Trophoblast cell (in vitro differentiated cells and primary cell): ENCODE results near the gene KRT7.

Experiments used
- DNase-seq, 2 donors: peaks; one replicate each; pipeline ENCODE4 v3.0.0-alpha.2; 2016
- H2AFZ ChIP-seq: 2 replicates; pipeline ENCODE4 v1.6.1; 2013; ENCODE audit warnings: low read length, moderate library complexity, mild to moderate bottlenecking; ENCODE audit not compliant: insufficient read depth, poor library complexity
- H2AK5ac ChIP-seq: 2 replicates; pipeline ENCODE4 v1.6.1; 2013; ENCODE audit warnings: mild to moderate bottlenecking, low read length
- H2BK120ac ChIP-seq: 2 replicates; pipeline ENCODE4 v1.6.1; 2013; ENCODE audit warnings: low read length, mild to moderate bottlenecking, moderate library complexity; ENCODE audit not compliant: insufficient read depth, poor library complexity
- H2BK12ac ChIP-seq: 2 replicates; pipeline ENCODE4 v1.6.1; 2013; ENCODE audit warnings: mild to moderate bottlenecking, low read length, moderate library complexity
- H2BK5ac ChIP-seq: 2 replicates; pipeline ENCODE4 v1.6.1; 2013; ENCODE audit warnings: low read length, low read depth, moderate library complexity, mild to moderate bottlenecking; ENCODE audit not compliant: poor library complexity
- H3K14ac ChIP-seq: 2 replicates; pipeline ENCODE4 v1.6.1; 2013; ENCODE audit warnings: mild to moderate bottlenecking, low read length
- H3K18ac ChIP-seq: 2 replicates; pipeline ENCODE4 v1.6.1; 2013; ENCODE audit warnings: mild to moderate bottlenecking, low read length
- H3K23ac ChIP-seq: 2 replicates; pipeline ENCODE4 v1.6.1; 2013; ENCODE audit warnings: low read length
- H3K27ac ChIP-seq: 2 replicates; pipeline ENCODE4 v1.5.1; 2013; ENCODE audit warnings: low read depth, mild to moderate bottlenecking, inconsistent platforms, low read length, moderate library complexity
- H3K27me3 ChIP-seq: 2 replicates; pipeline ENCODE4 v1.6.1; 2013; ENCODE audit warnings: inconsistent platforms, mild to moderate bottlenecking, low read length, moderate library complexity; ENCODE audit not compliant: insufficient read depth
- H3K36me3 ChIP-seq, 2 experiments: 1 replicate in 1 of 2; 2 replicates in 1 of 2; pipeline ENCODE4 v1.6.1; 2013; ENCODE audit warnings: low read length in 2 of 2, mild to moderate bottlenecking in 2 of 2, moderate library complexity in 1 of 2; ENCODE audit not compliant: insufficient read depth in 2 of 2, control insufficient read depth in 1 of 2
- H3K4ac ChIP-seq: 2 replicates; pipeline ENCODE4 v1.6.1; 2013; ENCODE audit warnings: low read depth, mild to moderate bottlenecking, low read length, moderate library complexity
- H3K4me1 ChIP-seq, 2 experiments: 1 replicate in 1 of 2; 2 replicates in 1 of 2; pipeline ENCODE4 v1.6.1; 2013; ENCODE audit warnings: low read length in 2 of 2, mild to moderate bottlenecking in 2 of 2, moderate library complexity in 1 of 2; ENCODE audit not compliant: insufficient read depth in 2 of 2, control insufficient read depth in 1 of 2
- H3K4me2 ChIP-seq: 2 replicates; pipeline ENCODE4 v1.6.1; 2013; ENCODE audit warnings: inconsistent platforms, mild to moderate bottlenecking, low read length, moderate library complexity
- H3K4me3 ChIP-seq: 2 replicates; pipeline ENCODE4 v1.5.1; 2013; ENCODE audit warnings: mild to moderate bottlenecking, low read depth, low read length, inconsistent platforms
- H3K79me1 ChIP-seq: one replicate; pipeline ENCODE4 v1.6.1; 2013; ENCODE audit warnings: low read length
- H3K79me2 ChIP-seq: 2 replicates; pipeline ENCODE4 v1.6.1; 2013; ENCODE audit warnings: low read length, mild to moderate bottlenecking; ENCODE audit not compliant: control insufficient read depth, insufficient read depth, poor library complexity
- H3K9ac ChIP-seq: 2 replicates; pipeline ENCODE4 v1.6.1; 2013; ENCODE audit warnings: mild to moderate bottlenecking, low read length
- H3K9me3 ChIP-seq: 2 replicates; pipeline ENCODE4 v1.6.1; 2013; ENCODE audit warnings: low read depth, mild to moderate bottlenecking, control low read depth, inconsistent platforms, low read length; ENCODE audit not compliant: insufficient read depth
- H4K12ac ChIP-seq: 2 replicates; pipeline ENCODE4 v1.6.1; 2013; ENCODE audit warnings: low read depth, mild to moderate bottlenecking, low read length, moderate library complexity
- H4K8ac ChIP-seq: 2 replicates; pipeline ENCODE4 v1.6.1; 2013; ENCODE audit warnings: low read depth, mild to moderate bottlenecking, low read length, moderate library complexity
- H4K91ac ChIP-seq: one replicate; pipeline ENCODE4 v1.6.1; 2013; ENCODE audit warnings: low read depth, mild to moderate bottlenecking, low read length, moderate library complexity
- WGBS: extraction: QIAGEN DNeasy Blood & Tissue Kit; methylation state at CpG from one replicate; pipeline ENCODE4 v1.1.7; 2013; ENCODE audit warnings: missing lambda C conversion rate; ENCODE audit not compliant: insufficient read length, insufficient coverage; ENCODE audit errors: extremely low coverage; 5-methylcytosine and 5-hydroxymethylcytosine counted together

The KRT7 gene

DNA sequence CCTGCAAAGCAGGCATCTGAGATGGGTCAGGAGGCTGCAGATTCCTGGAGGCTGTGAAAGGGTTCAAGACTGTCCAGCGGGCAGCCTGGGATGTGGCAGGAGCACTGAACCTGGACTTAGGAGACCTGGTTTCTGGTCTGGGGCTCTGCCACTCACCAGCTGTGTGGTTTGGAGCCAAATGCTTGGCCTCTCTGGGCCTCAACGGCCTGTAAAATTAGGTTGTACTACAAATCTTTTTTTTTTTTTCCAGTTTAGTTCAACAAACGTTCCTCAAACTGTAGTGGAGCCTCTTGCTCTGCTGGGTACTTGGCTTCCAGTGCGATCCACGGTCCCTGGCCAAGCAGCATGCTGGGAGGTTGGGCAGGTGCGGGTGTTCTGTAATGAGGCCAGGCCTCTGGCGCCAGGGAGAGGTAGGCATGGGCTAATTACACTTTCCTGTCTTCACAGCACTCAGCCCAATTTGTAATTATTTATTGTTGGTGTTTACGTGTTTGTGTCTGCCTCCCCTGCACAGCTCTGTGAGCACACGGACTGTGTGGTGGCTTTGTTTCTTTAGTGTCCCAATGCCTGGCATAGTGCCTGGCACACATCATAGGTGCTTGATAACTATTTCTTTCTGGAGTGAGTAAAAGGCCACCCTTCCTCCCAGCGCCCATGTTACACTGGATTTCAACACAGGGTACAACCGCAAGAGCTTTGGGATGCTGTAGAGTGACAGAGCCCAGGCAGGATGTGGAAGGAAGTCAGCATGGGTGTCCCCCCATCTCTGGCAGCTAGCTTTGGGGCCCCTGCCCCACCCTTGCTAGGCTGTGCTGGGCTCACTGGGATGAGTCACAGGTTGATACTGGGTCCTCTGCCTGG, 35.4 kb upstream of the KRT7 start:
- H3K79me1 ChIP-seq = peaks cover 68% of the 10 kb centered on the region
- H4K91ac ChIP-seq = peak overlapping the region; percentile 94
- no peak overlapping the region for H3K27ac ChIP-seq
- peaks cover 12% of the 10 kb centered on the region for H3K79me2 ChIP-seq
- H3K9me3 ChIP-seq = no peaks in the 10 kb centered on the region
- H3K4me3 ChIP-seq = no peak overlapping the region
- peak in 1 of 2 donors; percentile 11 for DNase-seq
- H3K9ac ChIP-seq = no peak overlapping the region
- H2AK5ac ChIP-seq = peak overlapping the region; percentile 51
- no peak overlapping the region for H3K4ac ChIP-seq
- H3K23ac ChIP-seq = no peak overlapping the region
- H2BK5ac ChIP-seq = peak overlapping the region; percentile 11
- peak overlapping the region; percentile 10 for H4K8ac ChIP-seq
- no peak overlapping the region for H3K4me2 ChIP-seq
- H3K18ac ChIP-seq = no peak overlapping the region
- H2BK12ac ChIP-seq = peak overlapping the region; percentile 85
- no CpG with 5 or more reads among the region's 11 CpGs for WGBS
- peak overlapping the region; percentile 74 for H3K14ac ChIP-seq
- no peak overlapping the region for H4K12ac ChIP-seq
- H3K4me1 ChIP-seq = peaks cover 64 to 66% of the 10 kb centered on the region in 2 experiments
- no peaks in the 10 kb centered on the region for H3K27me3 ChIP-seq
- H2AFZ ChIP-seq = no peak overlapping the region
- H3K36me3 ChIP-seq = no peaks in the 10 kb centered on the region
- peak overlapping the region; percentile 15 for H2BK120ac ChIP-seq

DNA sequence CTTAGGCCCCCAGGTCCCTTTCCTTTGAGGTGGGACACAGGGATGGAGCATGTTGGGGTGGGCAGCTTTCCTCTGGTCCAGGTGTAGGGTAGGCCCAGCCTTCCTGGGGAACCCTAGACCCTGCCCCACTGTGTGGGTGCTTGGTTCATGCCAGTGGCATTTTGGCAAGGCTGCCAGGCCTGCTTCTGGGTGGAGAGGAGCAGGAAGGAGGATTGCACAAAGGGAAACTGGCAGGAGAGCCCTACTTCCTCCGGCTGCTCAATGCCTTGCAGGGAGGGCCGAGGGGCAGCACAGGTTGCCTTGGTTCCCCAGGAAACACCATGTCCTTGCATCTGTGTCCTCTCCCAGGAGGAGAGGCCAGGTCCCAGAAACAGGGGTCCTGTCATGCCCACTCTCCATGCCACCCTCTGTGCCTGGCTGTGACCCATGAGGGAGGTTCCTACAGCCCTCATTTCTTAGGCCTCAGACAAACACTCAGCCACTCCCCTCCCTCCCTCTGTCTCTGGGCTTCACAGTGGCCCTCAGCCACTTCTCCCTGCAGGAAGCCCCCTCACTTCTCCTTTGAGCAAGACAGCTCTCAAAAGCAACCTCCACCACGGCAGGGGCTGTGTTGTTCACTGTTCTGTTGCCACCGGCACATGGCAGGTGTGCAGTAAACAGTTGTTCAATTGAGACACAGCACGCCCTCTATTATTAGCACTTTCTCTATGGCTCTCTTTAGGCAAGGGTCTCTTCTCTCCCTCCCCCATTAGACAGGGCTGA, 34.4 kb upstream of the KRT7 start:
- no CpG with 5 or more reads among the region's 5 CpGs for WGBS
- no peak overlapping the region for H4K12ac ChIP-seq
- peak overlapping the region; percentile 11 for H3K18ac ChIP-seq
- H2BK120ac ChIP-seq = peak overlapping the region; percentile 15
- H3K4ac ChIP-seq = no peak overlapping the region
- peak overlapping the region; percentile 32 for H2BK5ac ChIP-seq
- DNase-seq = no peak
- H4K8ac ChIP-seq = peak overlapping the region; percentile 41
- no peak overlapping the region for H3K23ac ChIP-seq
- H3K36me3 ChIP-seq = no peaks in the 10 kb centered on the region
- H3K27ac ChIP-seq = peak overlapping the region; percentile 31
- peaks cover 63% of the 10 kb centered on the region for H3K79me1 ChIP-seq
- no peaks in the 10 kb centered on the region for H3K9me3 ChIP-seq
- no peak overlapping the region for H3K9ac ChIP-seq
- peak overlapping the region; percentile 51 for H2AK5ac ChIP-seq
- no peaks in the 10 kb centered on the region for H3K27me3 ChIP-seq
- peak overlapping the region; percentile 94 for H4K91ac ChIP-seq
- no peak overlapping the region for H3K4me2 ChIP-seq
- H3K4me1 ChIP-seq = peaks cover 63 to 65% of the 10 kb centered on the region in 2 experiments
- H3K14ac ChIP-seq = peak overlapping the region; percentile 74
- peaks cover 7% of the 10 kb centered on the region for H3K79me2 ChIP-seq
- no peak overlapping the region for H3K4me3 ChIP-seq
- H2BK12ac ChIP-seq = peak overlapping the region; percentile 83
- H2AFZ ChIP-seq = peak overlapping the region; percentile 19

- no peak overlapping the region for H3K4me3 ChIP-seq
- H3K18ac ChIP-seq = peak overlapping the region; percentile 11
- no peak overlapping the region for H3K4ac ChIP-seq
- H3K27ac ChIP-seq = peak overlapping the region; percentile 31
- no peak overlapping the region for H3K9ac ChIP-seq
- H3K23ac ChIP-seq = no peak overlapping the region
- no peak overlapping the region for H2AFZ ChIP-seq
- peak overlapping the region; percentile 74 for H3K14ac ChIP-seq
- no peaks in the 10 kb centered on the region for H3K36me3 ChIP-seq
- DNase-seq = peak in 1 of 2 donors; percentile 25
- no peak overlapping the region for H3K4me2 ChIP-seq
- no peaks in the 10 kb centered on the region for H3K27me3 ChIP-seq
- H3K79me2 ChIP-seq = peaks cover 7% of the 10 kb centered on the region
- H4K91ac ChIP-seq = peak overlapping the region; percentile 94
- peak overlapping the region; percentile 83 for H2BK12ac ChIP-seq
- no CpG with 5 or more reads among the region's 8 CpGs for WGBS
- H3K4me1 ChIP-seq = peaks cover 61 to 65% of the 10 kb centered on the region in 2 experiments
- peak overlapping the region; percentile 32 for H2BK5ac ChIP-seq
- peak overlapping the region; percentile 28 for H2BK120ac ChIP-seq
- H4K12ac ChIP-seq = no peak overlapping the region
- peak overlapping the region; percentile 30 for H2AK5ac ChIP-seq
- H3K79me1 ChIP-seq = peaks cover 63% of the 10 kb centered on the region
- H3K9me3 ChIP-seq = no peaks in the 10 kb centered on the region
- peak overlapping the region; percentile 11 for H4K8ac ChIP-seq
These were observed 33.6 kb upstream of the KRT7 start for GRCh38 chr12:52199294-52199919.

DNA sequence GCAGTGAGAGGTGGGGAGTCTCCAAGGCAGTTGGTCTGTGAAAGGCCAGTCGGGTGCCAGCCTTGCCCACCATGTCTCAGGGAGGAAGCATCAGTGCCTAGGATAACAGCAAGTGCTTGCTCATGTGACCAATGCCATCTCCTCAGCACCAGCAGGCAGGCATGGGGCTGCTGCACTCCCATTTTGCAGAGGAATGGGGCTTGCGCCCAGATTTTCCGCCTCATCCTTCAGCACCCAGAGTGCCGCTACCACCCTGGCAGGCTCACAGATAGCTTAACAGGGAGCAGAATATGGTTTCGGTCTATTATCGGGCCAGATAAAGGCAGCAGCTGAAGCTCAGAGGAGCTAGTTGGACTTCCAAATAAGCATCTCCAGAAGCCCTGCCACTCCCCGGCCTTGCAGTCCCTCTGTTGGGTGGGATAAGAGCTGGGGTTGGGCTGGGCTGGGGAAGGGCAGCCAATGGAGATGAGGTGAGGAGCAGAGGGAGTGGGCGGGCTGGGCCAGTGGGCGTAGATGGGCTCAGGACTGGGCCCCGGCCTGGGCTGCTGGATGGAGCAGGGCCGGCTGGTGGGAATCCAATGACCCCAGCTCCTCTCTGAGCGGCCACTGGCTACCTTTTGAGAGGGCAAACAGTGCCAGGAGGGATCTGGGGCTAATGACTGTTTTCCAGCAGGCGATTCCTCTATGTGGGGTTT, 32.8 kb upstream of the KRT7 start:
- peak overlapping the region; percentile 26 for H2AK5ac ChIP-seq
- no peaks in the 10 kb centered on the region for H3K9me3 ChIP-seq
- H3K4me3 ChIP-seq = no peak overlapping the region
- WGBS = no CpG with 5 or more reads among the region's 13 CpGs
- H3K4me1 ChIP-seq = peaks cover 52 to 59% of the 10 kb centered on the region in 2 experiments
- H3K27me3 ChIP-seq = no peaks in the 10 kb centered on the region
- no peaks in the 10 kb centered on the region for H3K36me3 ChIP-seq
- peak overlapping the region; percentile 28 for H2BK120ac ChIP-seq
- peak overlapping the region; percentile 0 for H3K18ac ChIP-seq
- H3K23ac ChIP-seq = no peak overlapping the region
- no peak for DNase-seq
- H4K8ac ChIP-seq = peak overlapping the region; percentile 12
- peak overlapping the region; percentile 94 for H2BK12ac ChIP-seq
- no peak overlapping the region for H3K4ac ChIP-seq
- H4K91ac ChIP-seq = peak overlapping the region; percentile 94
- H2AFZ ChIP-seq = no peak overlapping the region
- peak overlapping the region; percentile 16 for H3K27ac ChIP-seq
- H3K4me2 ChIP-seq = no peak overlapping the region
- H3K9ac ChIP-seq = no peak overlapping the region
- no peak overlapping the region for H4K12ac ChIP-seq
- H3K14ac ChIP-seq = peak overlapping the region; percentile 14
- peaks cover 5% of the 10 kb centered on the region for H3K79me2 ChIP-seq
- peaks cover 58% of the 10 kb centered on the region for H3K79me1 ChIP-seq
- peak overlapping the region; percentile 4 for H2BK5ac ChIP-seq
